PFSK-1 (cell line): ENCODE results near the gene DMAC2.
A peak's percentile ranks its signal among the peaks of the same experiment; 100 is the strongest.

Experiments
- FOXP2 ChIP-seq: optimal IDR thresholded peaks from 2 replicates; pipeline ENCODE3; 2011; ENCODE audit warnings: borderline replicate concordance, control low read depth, inconsistent platforms; ENCODE audit not compliant: insufficient read depth; ENCODE audit errors: extremely low read length, extremely low read depth
- POLR2AphosphoS5 ChIP-seq: IDR thresholded peaks from 2 replicates; pipeline ENCODE4 v1.6.1; 2012; ENCODE audit warnings: low read depth, mild to moderate bottlenecking, control low read depth, low read length, moderate library complexity
- REST ChIP-seq, 2 experiments: IDR thresholded peaks; 2 replicates each; pipeline versions ENCODE4 v1.6.1 to v1.8.0; 2011 to 2012; ENCODE audit warnings: low read depth in 2 of 2, low read length in 2 of 2, control low read depth in 1 of 2, inconsistent platforms in 1 of 2, mild to moderate bottlenecking in 1 of 2, moderate library complexity in 1 of 2; ENCODE audit not compliant: insufficient read depth in 1 of 2
- SIN3A ChIP-seq: IDR thresholded peaks from 2 replicates; pipeline ENCODE4 v1.6.1; 2012; ENCODE audit warnings: mild to moderate bottlenecking, low read length, moderate library complexity, borderline replicate concordance; ENCODE audit not compliant: insufficient read depth
- TAF1 ChIP-seq: IDR thresholded peaks from 2 replicates; pipeline ENCODE4 v1.6.1; 2012; ENCODE audit warnings: low read length, control low read depth, borderline replicate concordance; ENCODE audit not compliant: insufficient read depth

The DMAC2 gene

DNA sequence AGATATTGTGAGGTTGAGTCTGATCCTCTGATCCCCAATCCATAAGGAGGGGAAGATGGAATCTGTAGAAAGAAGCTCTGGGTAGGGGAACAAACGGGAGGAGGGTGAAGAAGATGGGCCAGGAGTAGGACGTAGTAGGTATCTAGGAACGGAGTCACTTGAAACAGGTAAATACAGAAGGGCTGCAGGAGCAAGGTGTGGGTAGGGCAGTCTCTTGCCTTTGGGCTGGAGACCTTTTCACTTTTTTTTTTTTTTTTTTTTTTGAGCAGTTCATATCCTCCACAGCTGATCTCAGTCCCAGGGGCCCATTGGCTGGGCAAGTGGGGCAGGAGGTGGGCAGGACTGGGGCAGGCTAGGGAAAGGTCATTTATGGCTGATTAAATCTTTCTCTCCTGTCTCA lies 40.6 kb downstream of the DMAC2 start:
- no peak for TF ChIP-seq REST (IDR thresholded peaks at IDR 0.05; ENCODE audit: insufficient read depth in 1 of 2, low read depth in 2 of 2, low read length in 2 of 2)
- TF ChIP-seq SIN3A: no peak
- no peak for TF ChIP-seq TAF1
- TF ChIP-seq FOXP2: no peak
- no peak for TF ChIP-seq POLR2AphosphoS5

GRCh38 chr19:41398598-41398997 lies 41.1 kb downstream of the DMAC2 start:
- TF ChIP-seq SIN3A: no peak
- TF ChIP-seq TAF1: no peak
- TF ChIP-seq POLR2AphosphoS5: no peak
- no peak for TF ChIP-seq REST (IDR thresholded peaks at IDR 0.05; ENCODE audit: insufficient read depth in 1 of 2, low read depth in 2 of 2, low read length in 2 of 2)
- no peak for TF ChIP-seq FOXP2

DNA sequence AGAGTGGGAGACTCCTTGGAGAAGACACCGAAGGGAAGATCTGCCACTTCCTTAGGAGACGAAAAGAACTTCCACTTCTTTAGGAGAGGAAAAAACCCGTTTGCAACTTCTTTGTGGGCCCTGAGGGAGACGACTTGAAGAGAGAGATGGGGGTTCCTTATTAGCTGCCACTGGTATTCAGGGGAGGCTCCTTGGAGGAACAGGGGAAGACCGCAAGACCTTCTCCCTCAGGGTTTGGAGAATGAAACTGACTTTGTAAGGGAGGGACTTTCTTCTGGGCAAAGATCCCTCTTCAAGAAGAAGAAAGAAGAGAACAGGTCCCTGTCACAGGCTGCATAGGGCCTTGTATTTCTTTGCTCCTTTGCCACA lies 41.7 kb downstream of the DMAC2 start:
- no peak for TF ChIP-seq TAF1
- no peak for TF ChIP-seq POLR2AphosphoS5
- TF ChIP-seq REST (IDR thresholded peaks at IDR 0.05; ENCODE audit: insufficient read depth in 1 of 2, low read depth in 2 of 2, low read length in 2 of 2): no peak
- no peak for TF ChIP-seq FOXP2
- no peak for TF ChIP-seq SIN3A

DNA sequence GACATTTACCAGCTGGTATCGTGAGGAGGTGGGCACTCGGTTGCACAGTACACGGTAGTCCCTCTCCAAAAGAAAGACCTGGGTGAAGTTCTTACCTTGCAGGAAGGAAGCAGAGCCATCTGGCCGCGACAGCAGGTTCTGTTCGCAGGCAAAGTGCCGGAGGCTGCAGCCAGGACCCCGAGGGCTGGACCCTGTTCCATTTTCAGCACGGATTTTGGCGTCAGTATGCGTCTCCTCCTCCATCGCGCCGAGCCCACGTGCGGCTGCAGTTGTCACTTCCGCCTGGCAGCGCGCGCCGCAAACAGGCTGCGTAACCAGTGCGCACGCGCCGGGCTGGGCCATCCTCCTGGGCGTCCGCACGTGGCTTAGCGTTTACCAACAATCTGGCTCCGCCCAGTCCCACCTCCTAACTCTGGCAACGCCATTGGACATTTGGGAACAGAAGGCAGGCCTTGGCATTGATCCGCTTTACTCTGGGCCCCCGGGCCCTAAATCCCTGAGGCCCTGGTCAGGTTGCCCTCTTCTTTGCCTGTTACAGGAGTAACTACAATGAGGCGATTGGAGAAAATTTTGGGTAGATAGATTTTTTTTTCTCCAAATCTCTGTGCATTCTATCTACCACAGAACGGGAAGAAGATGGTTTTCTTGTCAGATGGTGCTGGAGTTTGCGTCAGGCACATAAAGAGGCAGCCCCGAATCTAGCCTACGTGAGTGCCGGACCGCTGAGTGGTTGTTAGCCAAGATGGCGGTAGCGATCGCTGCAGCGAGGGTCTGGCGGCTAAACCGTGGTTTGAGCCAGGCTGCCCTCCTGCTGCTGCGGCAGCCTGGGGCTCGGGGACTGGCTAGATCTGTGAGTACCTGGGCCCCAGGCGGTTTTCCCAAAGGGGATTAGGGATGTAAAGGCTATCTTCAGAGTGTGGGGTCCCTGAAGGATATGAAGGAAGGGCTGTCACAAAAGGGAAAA lies 42.3 kb downstream of the DMAC2 start, which contains the start of the genes BCKDHA and EXOSC5:
BCKDHA (plus strand) TSS at position 733 of the 964 bp plus-strand sequence; CDS start at position 743, 10 bp downstream.
EXOSC5 (minus strand) TSS at position 274 of the 964 bp plus-strand sequence; CDS start at position 243, 31 bp downstream.
- TF ChIP-seq TAF1 (peak; percentile 83; the same call in 1 of the 2 replicates), REST (IDR thresholded peaks at IDR 0.05; ENCODE audit: insufficient read depth in 1 of 2, low read depth in 2 of 2, low read length in 2 of 2) (peak; percentile 14 to 40; a peak in 1 of 4 replicates), SIN3A (peak; percentile 98), FOXP2 (peak; percentile 99), POLR2AphosphoS5 (peak; percentile 49; the same call in 1 of the 2 replicates)
